Thyroid gland (tissue), 4 donors: ENCODE data around the gene FAM241A.

ENCODE experiments used
- CTCF ChIP-seq, 6 experiments: fragments of 200-600 bp in 3 of 6; fragments of 450-650 bp in 3 of 6; sonication (generic) in 3 of 6; IDR thresholded peaks; one replicate each; pipeline ENCODE4 v1.5.1; 2016 to 2019; ENCODE audit warnings: antibody characterized with exemption in 6 of 6, mild to moderate bottlenecking in 2 of 6, inconsistent platforms in 1 of 6, moderate library complexity in 1 of 6
- POLR2A ChIP-seq, 2 donors: fragments of 450-650 bp; IDR thresholded peaks; one replicate each; pipeline ENCODE4 v1.6.1; 2017; ENCODE audit warnings: antibody characterized with exemption in 2 of 2, mild to moderate bottlenecking in 2 of 2, moderate library complexity in 1 of 2

GRCh38 chr4:112140536-112140935, 4.7 kb upstream of the FAM241A start:
- TF ChIP-seq POLR2A (IDR thresholded peaks at IDR 0.05) (no peak), CTCF (IDR thresholded peaks at IDR 0.05) (no peak)
